CD4-positive, alpha-beta T cell (primary cell): ENCODE results near the gene ABCA2. TPM values are rescaled to one million over a fixed set of nuclear protein-coding genes. Genes with fewer than 3 reads are reported as not detected.

ENCODE experiments used
- ATAC-seq: fragments of 200-7000 bp; cut with Tn5 transposase; one replicate; pipeline ENCODE4 v1.10.0; 2022; ENCODE audit warnings: mild to moderate bottlenecking; ENCODE audit not compliant: poor library complexity
- CTCF ChIA-PET: fragments of 350-600 bp; sonication (Branson Sonifier 250); formaldehyde crosslinking; loops from one replicate; lab custom pipeline; 2021; ENCODE audit warnings: antibody characterized with exemption, inconsistent platforms; lab: Charles Lee
- POLR2A ChIA-PET: fragments of 350-600 bp; sonication (Branson Sonifier 250); formaldehyde crosslinking; loops from one replicate; lab custom pipeline; 2021; ENCODE audit warnings: antibody characterized with exemption, inconsistent platforms; lab: Charles Lee
- DNase-seq, 14 experiments: peaks; one replicate each; pipeline ENCODE4 v3.0.0-alpha.2; 2013 to 2020; ENCODE audit warnings: mixed read lengths in 2 of 14
- H3K27ac ChIP-seq, 2 donors: one replicate each; pipeline versions ENCODE4 v1.5.1 to v1.7.0; 2013; ENCODE audit warnings: low read length in 2 of 2, low read depth in 1 of 2, mild to moderate bottlenecking in 1 of 2
- H3K27me3 ChIP-seq, 2 experiments: 1 replicate in 1 of 2; 2 replicates in 1 of 2; pipeline versions ENCODE4 v1.6.1 to v1.7.0; 2013; ENCODE audit warnings: low read length in 2 of 2, control low read depth in 1 of 2, mild to moderate bottlenecking in 1 of 2, moderate library complexity in 1 of 2; ENCODE audit not compliant: insufficient read depth in 2 of 2, control insufficient read depth in 1 of 2
- H3K36me3 ChIP-seq: one replicate; pipeline ENCODE4 v1.6.1; 2013; ENCODE audit warnings: low read length, control low read depth; ENCODE audit not compliant: insufficient read depth
- H3K4me1 ChIP-seq: one replicate; pipeline ENCODE4 v1.6.1; 2013; ENCODE audit warnings: low read length, control low read depth; ENCODE audit not compliant: insufficient read depth
- H3K4me3 ChIP-seq: one replicate; pipeline ENCODE4 v1.5.1; 2013; ENCODE audit warnings: mild to moderate bottlenecking, low read length, moderate library complexity
- H3K9me3 ChIP-seq, 2 experiments: 1 replicate in 1 of 2; 2 replicates in 1 of 2; pipeline versions ENCODE4 v1.6.1 to v1.7.0; 2013; ENCODE audit warnings: low read length in 2 of 2, mild to moderate bottlenecking in 2 of 2, control low read depth in 1 of 2, moderate library complexity in 1 of 2; ENCODE audit not compliant: control insufficient read depth in 1 of 2, insufficient read depth in 1 of 2
- H3K27ac Mint-ChIP-seq: one replicate; pipeline ENCODE4 v1.8.0; 2020; ENCODE audit warnings: mixed read lengths
- H3K27me3 Mint-ChIP-seq: one replicate; pipeline ENCODE4 v1.8.0; 2021; ENCODE audit warnings: mixed read lengths
- H3K36me3 Mint-ChIP-seq: one replicate; pipeline ENCODE4 v1.8.0; 2021; ENCODE audit warnings: low read depth, mixed read lengths
- H3K4me1 Mint-ChIP-seq: one replicate; pipeline ENCODE4 v1.8.0; 2021; ENCODE audit warnings: low read depth, mixed read lengths
- H3K4me3 Mint-ChIP-seq: one replicate; pipeline ENCODE4 v1.8.0; 2020; ENCODE audit warnings: mild to moderate bottlenecking, mixed read lengths
- H3K9me3 Mint-ChIP-seq: one replicate; pipeline ENCODE4 v1.8.0; 2020; ENCODE audit warnings: mixed read lengths
- CTCF ChIP-seq: fragments of 200-600 bp; IDR thresholded peaks from one replicate; pipeline ENCODE4 v1.8.0; 2022; ENCODE audit warnings: antibody characterized with exemption, mild to moderate bottlenecking
- intact Hi-C, 2 experiments: fragments of 100-400 bp; cut with DNase I in 1 of 2; cut with micrococcal nuclease in 1 of 2; formaldehyde crosslinking; loops; one replicate each; pipeline versions ENCODE4 v1.15.1 to v1.9.0; 2023 to 2025; cut with DNase I, micrococcal nuclease
- total RNA-seq, 174 experiments: library from RNA in 2 of 174; stranded (reverse) in 2 of 174; gene quantifications; one replicate each; pipeline ENCODE4 v1.2.3 and lab custom pipeline; 2021 to 2026

The ABCA2 gene
- total RNA-seq, 2 experiments from 2014 or later, result 80.1 to 86.8 TPM

GRCh38 chr9:136970361-136970760 is 57.7 kb downstream of the ABCA2 start:
- ATAC-seq, result no peak
- Mint-ChIP-seq H3K36me3 (no peaks in the 10 kb centered on the region), H3K4me3 (no peak overlapping the region), H3K27ac (no peak overlapping the region), H3K9me3 (no peaks in the 10 kb centered on the region), H3K4me1 (peaks cover 18% of the 10 kb centered on the region), H3K27me3 (no peaks in the 10 kb centered on the region)
- no peak for DNase-seq
- Histone ChIP-seq H3K27me3 (no peaks in the 10 kb centered on the region), H3K4me3 (no peak overlapping the region), H3K36me3 (no peaks in the 10 kb centered on the region), H3K9me3 (no peaks in the 10 kb centered on the region), H3K27ac (no peak overlapping the region), H3K4me1 (peaks cover 42% of the 10 kb centered on the region)
- intact Hi-C loops, result no loop called here
- TF ChIP-seq CTCF, result no peak
- CTCF ChIA-PET, result no interaction called here
- POLR2A ChIA-PET, result no interaction called here

- H3K27ac ChIP-seq, result no peak overlapping the region
- intact Hi-C loops, result no loop called here
- no peak for TF ChIP-seq CTCF
- Mint-ChIP-seq H3K27ac (no peak overlapping the region), H3K9me3 (no peaks in the 10 kb centered on the region), H3K4me1 (peaks cover 14% of the 10 kb centered on the region), H3K4me3 (no peak overlapping the region), H3K36me3 (no peaks in the 10 kb centered on the region), H3K27me3 (no peaks in the 10 kb centered on the region)
- H3K4me1 ChIP-seq, result peaks cover 42% of the 10 kb centered on the region
- no peaks in the 10 kb centered on the region for H3K36me3 ChIP-seq
- H3K4me3 ChIP-seq, result no peak overlapping the region
- ATAC-seq, result no peak
- ChIA-PET POLR2A (no interaction called here), CTCF (no interaction called here)
- H3K27me3 ChIP-seq, result no peaks in the 10 kb centered on the region
- no peak for DNase-seq
- no peaks in the 10 kb centered on the region for H3K9me3 ChIP-seq
Observed at GRCh38 chr9:136969774-136970173, 58.3 kb downstream of the ABCA2 start.

- POLR2A ChIA-PET, result no interaction called here
- intact Hi-C loops, result no loop called here
- H3K27ac Mint-ChIP-seq, result no peak overlapping the region
- CTCF ChIA-PET, result no interaction called here
- Histone ChIP-seq H3K27ac (no peak overlapping the region), H3K36me3 (no peaks in the 10 kb centered on the region), H3K9me3 (no peaks in the 10 kb centered on the region), H3K4me3 (no peak overlapping the region), H3K27me3 (no peaks in the 10 kb centered on the region), H3K4me1 (peaks cover 42% of the 10 kb centered on the region)
- no peaks in the 10 kb centered on the region for H3K9me3 Mint-ChIP-seq
- no peak for ATAC-seq
- peaks cover 15% of the 10 kb centered on the region for H3K4me1 Mint-ChIP-seq
- H3K36me3 Mint-ChIP-seq, result no peaks in the 10 kb centered on the region
- TF ChIP-seq CTCF, result no peak
- no peak overlapping the region for H3K4me3 Mint-ChIP-seq
- no peaks in the 10 kb centered on the region for H3K27me3 Mint-ChIP-seq
- no peak for DNase-seq
Observed at GRCh38 chr9:136969150-136969549, 58.9 kb downstream of the ABCA2 start.
